ENCODE results near the gene DNAJB8. TPM values are rescaled to one million over a fixed set of nuclear protein-coding genes. Genes with fewer than 3 reads are reported as not detected.

Gene DNAJB8
- total and polyA plus RNA-seq, 7 donors = not detected

- DNase-seq = no peak
- peaks cover 58 to 100% (median 90%) of the 10 kb centered on the region in 3 donors for H3K27me3 ChIP-seq
- TF ChIP-seq POLR2AphosphoS5 (IDR thresholded peaks at IDR 0.05) (peak in 3 of 4 donors; percentile 35 to 53 (median 37)), CTCF (IDR thresholded peaks at IDR 0.05) (no peak)
- WGBS, 2 donors = 9 to 11% methylated on average over 33 of the region's 33 CpGs
- H3K36me3 ChIP-seq = no peaks in the 10 kb centered on the region
- intact Hi-C loops (cut with DNase I) = no loop called here
- H3K4me3 ChIP-seq = peak overlapping the region in 1 of 4 donors; percentile 22
- no peaks in the 10 kb centered on the region for H3K9me3 ChIP-seq
- H3K4me1 ChIP-seq = peaks cover 0 to 37% (median 27%) of the 10 kb centered on the region in 4 donors
- peak overlapping the region; percentile 20 to 42 (median 32) for H3K27ac ChIP-seq
These were observed 16.3 kb upstream of the DNAJB8 start for GRCh38 chr3:128482666-128483656.

- Histone ChIP-seq H3K27ac (peak overlapping the region in 1 of 4 donors; percentile 17), H3K9me3 (no peaks in the 10 kb centered on the region), H3K4me3 (no peak overlapping the region), H3K27me3 (peaks cover 51 to 100% (median 90%) of the 10 kb centered on the region in 3 donors), H3K36me3 (no peaks in the 10 kb centered on the region), H3K4me1 (peaks cover 0 to 29% (median 19%) of the 10 kb centered on the region in 4 donors)
- TF ChIP-seq POLR2A (IDR thresholded peaks at IDR 0.05) (no peak), EP300 (IDR thresholded peaks at IDR 0.05) (no peak), CTCF (IDR thresholded peaks at IDR 0.05) (no peak), POLR2AphosphoS5 (IDR thresholded peaks at IDR 0.05) (no peak)
- intact Hi-C loops (cut with DNase I) = no loop called here
- DNase-seq = no peak
- 35 to 61% methylated on average over 11 of the region's 11 CpGs for WGBS, 2 donors
These were observed 15.5 kb upstream of the DNAJB8 start for GRCh38 chr3:128482175-128482574.

GRCh38 chr3:128481438-128481942 lies 14.8 kb upstream of the DNAJB8 start:
- TF ChIP-seq CTCF (IDR thresholded peaks at IDR 0.05) (no peak), POLR2AphosphoS5 (IDR thresholded peaks at IDR 0.05) (no peak), POLR2A (IDR thresholded peaks at IDR 0.05) (no peak), EP300 (IDR thresholded peaks at IDR 0.05) (no peak)
- H3K27me3 ChIP-seq = peaks cover 47 to 95% (median 87%) of the 10 kb centered on the region in 3 donors
- no peaks in the 10 kb centered on the region for H3K36me3 ChIP-seq
- no peaks in the 10 kb centered on the region for H3K9me3 ChIP-seq
- peaks cover 0 to 22% (median 12%) of the 10 kb centered on the region in 4 donors for H3K4me1 ChIP-seq
- no peak overlapping the region for H3K27ac ChIP-seq
- 23 to 50% methylated on average over 19 of the region's 19 CpGs for WGBS, 2 donors
- no peak overlapping the region for H3K4me3 ChIP-seq
- intact Hi-C loops (cut with DNase I) = no loop called here
- no peak for DNase-seq

GRCh38 chr3:128480717-128481437 lies 14.2 kb upstream of the DNAJB8 start:
- no peak for DNase-seq
- no peaks in the 10 kb centered on the region for H3K36me3 ChIP-seq
- WGBS, 2 donors = 72 to 82% methylated on average over 27 of the region's 27 CpGs
- intact Hi-C loops (cut with DNase I) = no loop called here
- peak overlapping the region in 1 of 4 donors; percentile 3 for H3K27ac ChIP-seq
- peaks cover 0 to 16% (median 11%) of the 10 kb centered on the region in 4 donors for H3K4me1 ChIP-seq
- H3K9me3 ChIP-seq = no peaks in the 10 kb centered on the region
- TF ChIP-seq POLR2A (IDR thresholded peaks at IDR 0.05) (no peak), CTCF (IDR thresholded peaks at IDR 0.05) (no peak), POLR2AphosphoS5 (IDR thresholded peaks at IDR 0.05) (no peak), EP300 (IDR thresholded peaks at IDR 0.05) (no peak)
- H3K27me3 ChIP-seq = peaks cover 40 to 88% (median 80%) of the 10 kb centered on the region in 3 donors
- no peak overlapping the region for H3K4me3 ChIP-seq
